ENCODE measurements around the gene VAT1L.

DNA sequence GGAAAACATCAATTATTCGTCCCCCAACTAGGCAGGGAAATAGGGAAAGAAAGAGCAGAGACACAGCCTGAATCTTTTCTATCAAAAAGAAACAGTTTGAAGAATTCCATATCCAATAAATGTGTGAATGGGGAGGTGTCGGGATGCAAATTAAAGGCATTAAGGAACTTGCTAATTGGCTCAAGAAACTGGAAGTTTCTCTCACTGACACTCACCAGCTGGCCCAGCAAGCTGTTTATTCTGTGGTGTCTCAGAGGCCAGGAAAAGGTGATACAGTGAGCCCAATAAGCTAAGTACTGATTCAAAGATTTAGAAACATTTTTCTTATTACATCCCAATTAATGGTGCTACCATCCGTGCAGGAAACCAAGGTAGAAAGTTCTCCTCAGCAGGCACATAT, 129.6 kb downstream of the VAT1L start:
- no peak for TF ChIP-seq CTCF (IDR thresholded peaks at IDR 0.05; ENCODE audit: borderline replicate concordance, extremely low read depth, low read length, poor library complexity, severe bottlenecking)
- no peak for TF ChIP-seq EZH2 (IDR thresholded peaks at IDR 0.05; ENCODE audit: borderline replicate concordance, low read depth, low read length, severe bottlenecking)
